HepG2 (cell line): Measurements from ENCODE around the gene C14orf132. TPM values are rescaled to one million over a fixed set of nuclear protein-coding genes. Genes with fewer than 3 reads are reported as not detected.

Experiments
- ATAC-seq: fragments of 200-7000 bp; cut with Tn5 transposase; 3 replicates; pipeline ENCODE4 v1.9.1; 2020; ENCODE audit warnings: mild to moderate bottlenecking, moderate library complexity
- BruUV-seq: library from RNA; stranded (reverse); fragments of 400-500 nt; replicated peaks from 2 replicates; lab custom pipeline; 2021; lab: Mats Ljungman, UMichigan
- CTCF ChIA-PET: fragments of 300-600 bp; formaldehyde crosslinking; extraction: SDS; loops from one replicate; lab custom pipeline; 2021; ENCODE audit warnings: low total read pairs, inconsistent platforms, low intra/inter-chr PET ratio; lab: Yijun Ruan, JAX
- POLR2A ChIA-PET: fragments of 350-600 bp; sonication (Branson Sonifier 250); formaldehyde crosslinking; loops from one replicate; lab custom pipeline; 2020; ENCODE audit warnings: antibody characterized with exemption, inconsistent platforms; lab: Yijun Ruan, JAX
- DNase-seq: peaks from one replicate; pipeline ENCODE4 v3.0.0-alpha.2; 2015; ENCODE audit warnings: low spot score
- FAIRE-seq: peaks from 3 replicates; lab custom pipeline; 2011; peaks lifted over from hg19 to GRCh38; lab: Jason Lieb, UNC
- H2AFZ ChIP-seq: one replicate; pipeline ENCODE4 v1.6.1; 2011; ENCODE audit warnings: low read length, inconsistent platforms
- H3K27ac ChIP-seq: fragments of 300-600 bp; 3 replicates; pipeline ENCODE4 v1.8.0; 2011; ENCODE audit warnings: mixed run types, mild to moderate bottlenecking, mixed read lengths, low read length, inconsistent platforms; ENCODE audit not compliant: insufficient read depth; ENCODE audit errors: extremely low read length
- H3K27me3 ChIP-seq, 2 experiments: fragments of 200-600 bp in 1 of 2; 2 replicates in 1 of 2; 3 replicates in 1 of 2; pipeline versions ENCODE4 v1.6.0 to v1.8.0; 2011; ENCODE audit warnings: low read length in 2 of 2, mild to moderate bottlenecking in 2 of 2, moderate library complexity in 2 of 2, inconsistent platforms in 1 of 2; ENCODE audit not compliant: insufficient read depth in 2 of 2, control insufficient read depth in 1 of 2
- H3K36me3 ChIP-seq, 2 experiments: fragments of 200-600 bp in 1 of 2; replicated peaks in 1 of 2; 2 replicates in 1 of 2; 3 replicates in 1 of 2; pipeline versions ENCODE4 v1.5.1 to v1.8.0; 2011; ENCODE audit warnings: low read length in 2 of 2, inconsistent platforms in 1 of 2; ENCODE audit not compliant: insufficient read depth in 2 of 2, control insufficient read depth in 1 of 2
- H3K4me1 ChIP-seq: 2 replicates; pipeline ENCODE4 v1.5.1; 2012; ENCODE audit warnings: low read length, inconsistent platforms; ENCODE audit not compliant: insufficient read depth
- H3K4me2 ChIP-seq: 2 replicates; pipeline ENCODE4 v1.6.0; 2011; ENCODE audit warnings: low read depth, low read length, inconsistent platforms
- H3K4me3 ChIP-seq, 3 experiments: fragments of 200-600 bp in 1 of 3; sonication (generic), shearing (Covaris generic) in 1 of 3; replicated peaks in 1 of 3; 2 replicates each; pipeline ENCODE4 v1.5.1; 2011 to 2016; ENCODE audit warnings: low read length in 3 of 3, inconsistent platforms in 2 of 3, low read depth in 2 of 3, mild to moderate bottlenecking in 2 of 3, control low read depth in 1 of 3, mixed read lengths in 1 of 3; ENCODE audit not compliant: insufficient read depth in 1 of 3
- H3K79me2 ChIP-seq: one replicate; pipeline ENCODE4 v1.6.1; 2011; ENCODE audit warnings: low read length, inconsistent platforms; ENCODE audit not compliant: insufficient read depth
- H3K9ac ChIP-seq: 2 replicates; pipeline ENCODE4 v1.6.0; 2011; ENCODE audit warnings: mild to moderate bottlenecking, low read depth, low read length, inconsistent platforms; ENCODE audit not compliant: insufficient read depth
- H3K9me3 ChIP-seq: 2 replicates; pipeline ENCODE4 v1.5.1; 2012; ENCODE audit warnings: mild to moderate bottlenecking, low read length
- H4K20me1 ChIP-seq: 2 replicates; pipeline ENCODE4 v1.6.0; 2011; ENCODE audit warnings: inconsistent platforms, mild to moderate bottlenecking, low read length, moderate library complexity; ENCODE audit not compliant: insufficient read depth
- BCLAF1 ChIP-seq: fragments of 450-650 bp; IDR thresholded peaks from 2 replicates; pipeline ENCODE4 v1.6.1; 2017; ENCODE audit warnings: mild to moderate bottlenecking
- CCAR2 ChIP-seq: fragments of 200-400 bp; formaldehyde crosslinking; optimal IDR thresholded peaks from 2 replicates; pipeline ENCODE3; 2018; ENCODE audit warnings: low read depth, mild to moderate bottlenecking, low read length, moderate library complexity
- HNRNPK ChIP-seq: fragments of 200-400 bp; formaldehyde crosslinking; IDR thresholded peaks from 2 replicates; pipeline ENCODE4 v1.6.1; 2018; ENCODE audit warnings: low read length, low read depth, moderate library complexity, mild to moderate bottlenecking; ENCODE audit not compliant: poor library complexity, severe bottlenecking
- MEF2D ChIP-seq: sonication (generic); formaldehyde crosslinking; IDR thresholded peaks from 2 replicates; pipeline ENCODE4 v1.5.1; 2020; ENCODE audit warnings: mild to moderate bottlenecking, missing genetic modification reagents
- SMYD3 ChIP-seq: sonication (generic); formaldehyde crosslinking; IDR thresholded peaks from 2 replicates; pipeline ENCODE4 v1.8.1; 2023; ENCODE audit warnings: mild to moderate bottlenecking, missing genetic modification reagents
- STAT5B ChIP-seq: sonication (generic); formaldehyde crosslinking; IDR thresholded peaks from 2 replicates; pipeline ENCODE4 v1.4.0; 2020; ENCODE audit warnings: missing genetic modification reagents
- ZNF282 ChIP-seq: fragments of 450-650 bp; IDR thresholded peaks from 2 replicates; pipeline ENCODE4 v1.6.1; 2018; ENCODE audit not compliant: partially characterized antibody
- ZNF496 ChIP-seq: sonication (generic); formaldehyde crosslinking; IDR thresholded peaks from 2 replicates; pipeline ENCODE4 v1.8.1; 2023; ENCODE audit warnings: mild to moderate bottlenecking, moderate library complexity, missing genetic modification reagents; ENCODE audit not compliant: insufficient replicate concordance
- ZNF773 ChIP-seq: sonication (generic); formaldehyde crosslinking; IDR thresholded peaks from 2 replicates; pipeline ENCODE4 v1.4.0; 2020; ENCODE audit warnings: missing genetic modification reagents, borderline replicate concordance
- WGBS: methylation state at CpG from one replicate; pipeline ENCODE4 v1.1.6; 2017; ENCODE audit warnings: low lambda C conversion rate; 5-methylcytosine and 5-hydroxymethylcytosine counted together
- in situ Hi-C: cut with HindIII; loops from 2 replicates; pipeline ENCODE4 v1.10.0; 2017; ENCODE audit warnings: low pct_unique_long_range_greater_than_20kb; ENCODE audit not compliant: extremely low pct_ligation_motif_present
- intact Hi-C: fragments of 100-400 bp; cut with micrococcal nuclease; formaldehyde crosslinking; loops from one replicate; pipeline ENCODE4 v1.10.0; 2022; ENCODE audit not compliant: unreplicated experiment
- polyA plus RNA-seq, 8 experiments: library from polyadenylated mRNA; depleted of rRNA in 3 of 8; stranded (reverse) in 7 of 8; unstranded in 1 of 8; fragments of >200 nt; fragmentation: Illumina TruSeq in 4 of 8; extraction: Trizol in 4 of 8; gene quantifications; 2 replicates each; pipeline versions ENCODE4 v1.2.1 to v1.2.3, GENCODE V29; 2011 to 2016; ENCODE audit warnings: low read depth in 4 of 8, missing spikeins in 1 of 8, mixed read lengths in 1 of 8; ENCODE audit not compliant: insufficient read depth in 1 of 8
- total RNA-seq, 5 experiments: library from RNA; depleted of rRNA; stranded (reverse); fragments of >200 nt; fragmentation: Illumina TruSeq; extraction: Trizol; gene quantifications; 2 replicates each; pipeline ENCODE4 v1.2.3, GENCODE V29; 2016; ENCODE audit warnings: low read depth in 1 of 5
- TF ChIP-seq, protein P1 (sequence below): IDR thresholded peaks from 2 replicates; pipeline ENCODE4 v1.4.0; 2020; ENCODE audit warnings: mild to moderate bottlenecking, missing genetic modification reagents

C14orf132 gene
- total and polyA plus RNA-seq, 2 of the 13 experiments (the other 11 are each of a cell fraction or from before 2014, with no cell fraction given): 0.13 to 0.15 TPM

GRCh38 chr14:96109596-96110355, 70.6 kb downstream of the C14orf132 start:
- no peaks in the 10 kb centered on the region for H3K79me2 ChIP-seq
- H3K27ac ChIP-seq: no peak overlapping the region
- intact Hi-C loops: no loop called here
- no peaks in the 10 kb centered on the region for H3K36me3 ChIP-seq
- no peak for TF ChIP-seq HNRNPK
- TF ChIP-seq ZNF282: no peak
- TF ChIP-seq STAT5B: no peak
- no peak for TF ChIP-seq BCLAF1
- no peak for TF ChIP-seq SMYD3
- TF ChIP-seq CCAR2: no peak
- TF ChIP-seq, protein P1, sequence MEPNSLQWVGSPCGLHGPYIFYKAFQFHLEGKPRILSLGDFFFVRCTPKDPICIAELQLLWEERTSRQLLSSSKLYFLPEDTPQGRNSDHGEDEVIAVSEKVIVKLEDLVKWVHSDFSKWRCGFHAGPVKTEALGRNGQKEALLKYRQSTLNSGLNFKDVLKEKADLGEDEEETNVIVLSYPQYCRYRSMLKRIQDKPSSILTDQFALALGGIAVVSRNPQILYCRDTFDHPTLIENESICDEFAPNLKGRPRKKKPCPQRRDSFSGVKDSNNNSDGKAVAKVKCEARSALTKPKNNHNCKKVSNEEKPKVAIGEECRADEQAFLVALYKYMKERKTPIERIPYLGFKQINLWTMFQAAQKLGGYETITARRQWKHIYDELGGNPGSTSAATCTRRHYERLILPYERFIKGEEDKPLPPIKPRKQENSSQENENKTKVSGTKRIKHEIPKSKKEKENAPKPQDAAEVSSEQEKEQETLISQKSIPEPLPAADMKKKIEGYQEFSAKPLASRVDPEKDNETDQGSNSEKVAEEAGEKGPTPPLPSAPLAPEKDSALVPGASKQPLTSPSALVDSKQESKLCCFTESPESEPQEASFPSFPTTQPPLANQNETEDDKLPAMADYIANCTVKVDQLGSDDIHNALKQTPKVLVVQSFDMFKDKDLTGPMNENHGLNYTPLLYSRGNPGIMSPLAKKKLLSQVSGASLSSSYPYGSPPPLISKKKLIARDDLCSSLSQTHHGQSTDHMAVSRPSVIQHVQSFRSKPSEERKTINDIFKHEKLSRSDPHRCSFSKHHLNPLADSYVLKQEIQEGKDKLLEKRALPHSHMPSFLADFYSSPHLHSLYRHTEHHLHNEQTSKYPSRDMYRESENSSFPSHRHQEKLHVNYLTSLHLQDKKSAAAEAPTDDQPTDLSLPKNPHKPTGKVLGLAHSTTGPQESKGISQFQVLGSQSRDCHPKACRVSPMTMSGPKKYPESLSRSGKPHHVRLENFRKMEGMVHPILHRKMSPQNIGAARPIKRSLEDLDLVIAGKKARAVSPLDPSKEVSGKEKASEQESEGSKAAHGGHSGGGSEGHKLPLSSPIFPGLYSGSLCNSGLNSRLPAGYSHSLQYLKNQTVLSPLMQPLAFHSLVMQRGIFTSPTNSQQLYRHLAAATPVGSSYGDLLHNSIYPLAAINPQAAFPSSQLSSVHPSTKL (CRISPR knock-in tag): no peak
- no peak for TF ChIP-seq ZNF773 (CRISPR knock-in tag)
- TF ChIP-seq MEF2D (CRISPR knock-in tag): no peak
- no peak for TF ChIP-seq ZNF496 (CRISPR knock-in tag)
- TF ChIP-seq, all 625 proteins: peak for 0
- FAIRE-seq: no peak
- Histone ChIP-seq H4K20me1 (no peaks in the 10 kb centered on the region), H3K9ac (no peak overlapping the region), H2AFZ (no peak overlapping the region), H3K4me3 (no peak overlapping the region), H3K4me1 (peaks cover 3% of the 10 kb centered on the region; the same call in 1 of the 2 replicates), H3K4me2 (no peak overlapping the region), H3K27me3 (peaks cover 0 to 1% of the 10 kb centered on the region in 2 experiments; a peak in 1 of 5 replicates), H3K9me3 (peaks cover 22% of the 10 kb centered on the region)
- in situ Hi-C loops: no loop called here
- no TSS peak for BruUV-seq
- DNase-seq: no peak
- 27% methylated on average over 3 of the region's 8 CpGs for WGBS
- CTCF ChIA-PET: no interaction called here
- POLR2A ChIA-PET: no interaction called here
- no peak for ATAC-seq
